K562 (cell line): Measurements from ENCODE around the gene GLIS1. TPM values are rescaled to one million over a fixed set of nuclear protein-coding genes. Genes with fewer than 3 reads are reported as not detected.

ENCODE experiments used
- ATAC-seq: fragments of 200-7000 bp; cut with Tn5 transposase; 3 replicates; pipeline ENCODE4 v1.9.1; 2020; ENCODE audit warnings: moderate library complexity
- BruUV-seq: library from RNA; stranded (reverse); fragments of 400-500 nt; replicated peaks from 2 replicates; lab custom pipeline; 2021; lab: Mats Ljungman, UMichigan
- CTCF ChIA-PET: fragments of 300-600 bp; formaldehyde crosslinking; extraction: SDS; loops from one replicate; lab custom pipeline; 2021; ENCODE audit warnings: low intra/inter-chr PET ratio; lab: Yijun Ruan, JAX
- POLR2A ChIA-PET: fragments of 300-600, 350-650 bp; sonication (Branson Sonifier 250); formaldehyde crosslinking; extraction: SDS; loops from one replicate; lab custom pipeline; 2021; ENCODE audit warnings: antibody characterized with exemption, inconsistent platforms; lab: Yijun Ruan, JAX
- DNase-seq, 4 experiments: peaks; one replicate each; pipeline versions ENCODE4 v3.0.0 to v3.0.0-alpha.2; 2011 to 2018; ENCODE audit warnings: low spot score in 3 of 4, mixed read lengths in 3 of 4; ENCODE audit errors: extremely low read depth in 1 of 4
- FAIRE-seq: peaks from 2 replicates; lab custom pipeline; 2011; peaks lifted over from hg19 to GRCh38; lab: Jason Lieb, UNC
- H2AFZ ChIP-seq: 2 replicates; pipeline ENCODE4 v1.6.0; 2011; ENCODE audit warnings: low read depth, low read length, control low read depth, inconsistent platforms
- H3K27ac ChIP-seq: fragments of 200-600 bp; 3 replicates; pipeline ENCODE4 v1.8.0; 2011; ENCODE audit warnings: low read depth, mild to moderate bottlenecking, control low read depth, inconsistent platforms, low read length, moderate library complexity, mixed read lengths; ENCODE audit errors: extremely low read depth
- H3K27me3 ChIP-seq, 2 experiments: fragments of 300-600 bp in 1 of 2; 2 replicates in 1 of 2; 3 replicates in 1 of 2; pipeline versions ENCODE4 v1.6.0 to v1.8.0; 2011; ENCODE audit warnings: inconsistent platforms in 2 of 2, low read length in 2 of 2, mild to moderate bottlenecking in 1 of 2, mixed read lengths in 1 of 2, moderate library complexity in 1 of 2; ENCODE audit not compliant: control insufficient read depth in 2 of 2, insufficient read depth in 2 of 2
- H3K36me3 ChIP-seq: fragments of 300-600 bp; 3 replicates; pipeline ENCODE4 v1.8.0; 2011; ENCODE audit warnings: mild to moderate bottlenecking, low read length, inconsistent platforms; ENCODE audit not compliant: control insufficient read depth, insufficient read depth
- H3K4me1 ChIP-seq, 2 experiments: fragments of 200-600 bp in 1 of 2; replicated peaks in 1 of 2; 2 replicates in 1 of 2; 3 replicates in 1 of 2; pipeline versions ENCODE4 v1.5.1 to v1.8.0; 2011; ENCODE audit warnings: inconsistent platforms in 2 of 2, low read length in 2 of 2, mild to moderate bottlenecking in 1 of 2, mixed read lengths in 1 of 2, moderate library complexity in 1 of 2; ENCODE audit not compliant: control insufficient read depth in 2 of 2, insufficient read depth in 2 of 2
- H3K4me2 ChIP-seq: 2 replicates; pipeline ENCODE4 v1.6.1; 2011; ENCODE audit warnings: low read length, control low read depth, inconsistent platforms, mixed read lengths; ENCODE audit not compliant: insufficient read depth
- H3K4me3 ChIP-seq: fragments of 200-600 bp; sonication (generic), shearing (Covaris generic); 2 replicates; pipeline ENCODE4 v1.5.1; 2016; ENCODE audit warnings: control low read depth, inconsistent platforms
- H3K79me2 ChIP-seq: fragments of 200-600 bp; 3 replicates; pipeline ENCODE4 v1.8.0; 2011; ENCODE audit warnings: low read length, inconsistent platforms; ENCODE audit not compliant: control insufficient read depth, insufficient read depth
- H3K9ac ChIP-seq, 2 experiments: 2 replicates each; pipeline versions ENCODE4 v1.6.0 to v1.6.1; 2011; ENCODE audit warnings: low read depth in 2 of 2, low read length in 2 of 2, control low read depth in 1 of 2, inconsistent platforms in 1 of 2, mild to moderate bottlenecking in 1 of 2, mixed read lengths in 1 of 2; ENCODE audit not compliant: insufficient read depth in 1 of 2
- H3K9me1 ChIP-seq: one replicate; pipeline ENCODE4 v1.6.0; 2011; ENCODE audit warnings: inconsistent platforms, mild to moderate bottlenecking, low read length, moderate library complexity; ENCODE audit not compliant: control insufficient read depth, insufficient read depth
- H3K9me3 ChIP-seq: replicated peaks from 2 replicates; pipeline ENCODE4 v1.5.1; 2011; ENCODE audit warnings: low read depth, low read length, inconsistent platforms; ENCODE audit not compliant: control insufficient read depth, insufficient read depth
- H4K20me1 ChIP-seq: replicated peaks from 2 replicates; pipeline ENCODE4 v1.6.1; 2011; ENCODE audit warnings: low read length, inconsistent platforms, mixed read lengths; ENCODE audit not compliant: control insufficient read depth, insufficient read depth
- CEBPZ ChIP-seq: fragments of 150-350 bp; IDR thresholded peaks from 2 replicates; pipeline ENCODE4 v1.6.1; 2014; ENCODE audit warnings: low read depth, mild to moderate bottlenecking, low read length, borderline replicate concordance
- GATAD2A ChIP-seq: fragments of 450-650 bp; IDR thresholded peaks from 2 replicates; pipeline ENCODE4 v1.6.1; 2017
- PHTF2 ChIP-seq: fragments of 250-450 bp; sonication (Bioruptor Pico); IDR thresholded peaks from 2 replicates; pipeline ENCODE4 v1.5.0; 2021; ENCODE audit warnings: mild to moderate bottlenecking
- ZFP1 ChIP-seq: fragments of 450-650 bp; formaldehyde crosslinking; IDR thresholded peaks from 2 replicates; pipeline ENCODE4 v1.4.0; 2020; ENCODE audit warnings: mild to moderate bottlenecking, mixed read lengths
- ZFPM2 ChIP-seq: fragments of 250-450 bp; sonication (Bioruptor Pico); IDR thresholded peaks from 2 replicates; pipeline ENCODE4 v1.5.1; 2022; ENCODE audit warnings: mild to moderate bottlenecking
- ZNF561 ChIP-seq: fragments of 450-650 bp; formaldehyde crosslinking; conservative IDR thresholded peaks from 2 replicates; pipeline ENCODE4 v1.4.0; 2020; ENCODE audit warnings: mild to moderate bottlenecking, moderate library complexity
- ZNF76 ChIP-seq: fragments of 250-450 bp; sonication (Bioruptor Pico); IDR thresholded peaks from 2 replicates; pipeline ENCODE4 v1.4.0; 2020; ENCODE audit warnings: mild to moderate bottlenecking, moderate library complexity, borderline replicate concordance
- WGBS: fragments of 100-300 bp; shearing (Covaris generic); methylation state at CpG from one replicate; pipeline ENCODE4 v1.1.6; 2016; ENCODE audit warnings: low coverage, mixed read lengths; ENCODE audit not compliant: insufficient coverage; ENCODE audit errors: missing lambda C conversion rate; 5-methylcytosine and 5-hydroxymethylcytosine counted together
- in situ Hi-C: fragments of 300-500 bp; cut with MboI; formaldehyde crosslinking; loops from 4 replicates; pipeline ENCODE4 v1.15.0; 2018; ENCODE audit warnings: inconsistent platforms, mixed read lengths
- intact Hi-C: fragments of 100-400 bp; cut with micrococcal nuclease; formaldehyde crosslinking; loops from 2 replicates; pipeline ENCODE4 v1.14.2; 2022
- polyA plus RNA-seq, 8 experiments: library from polyadenylated mRNA; depleted of rRNA in 4 of 8; stranded (reverse) in 5 of 8; unstranded in 3 of 8; fragments of >200 nt; fragmentation: Nextera tagmentation in 2 of 8; fragmentation: Illumina TruSeq in 1 of 8; extraction: Ambion mirVana in 2 of 8; extraction: Trizol in 1 of 8; gene quantifications; 2 replicates each; pipeline versions ENCODE4 v1.2.1 to v1.2.3, GENCODE V29; 2011 to 2014; ENCODE audit warnings: inconsistent platforms in 1 of 8, missing spikeins in 1 of 8
- total RNA-seq, 7 experiments: library from RNA; depleted of rRNA in 6 of 7; stranded (reverse); fragments of >200 nt in 6 of 7; fragmentation: Illumina TruSeq in 2 of 7; extraction: Trizol in 2 of 7; gene quantifications; 2 replicates each; pipeline versions ENCODE4 v1.2.1 to v1.2.3, GENCODE V29; 2011 to 2021; ENCODE audit warnings: low replicate concordance in 1 of 7
- TF ChIP-seq, protein P1 (sequence below): fragments of 450-650 bp; formaldehyde crosslinking; IDR thresholded peaks from 2 replicates; pipeline ENCODE4 v1.4.0; 2020; ENCODE audit warnings: mild to moderate bottlenecking

The GLIS1 gene
- total and polyA plus RNA-seq, 9 of the 15 experiments (the other 6 are each of a cell fraction or from before 2014, with no cell fraction given): not detected

DNA sequence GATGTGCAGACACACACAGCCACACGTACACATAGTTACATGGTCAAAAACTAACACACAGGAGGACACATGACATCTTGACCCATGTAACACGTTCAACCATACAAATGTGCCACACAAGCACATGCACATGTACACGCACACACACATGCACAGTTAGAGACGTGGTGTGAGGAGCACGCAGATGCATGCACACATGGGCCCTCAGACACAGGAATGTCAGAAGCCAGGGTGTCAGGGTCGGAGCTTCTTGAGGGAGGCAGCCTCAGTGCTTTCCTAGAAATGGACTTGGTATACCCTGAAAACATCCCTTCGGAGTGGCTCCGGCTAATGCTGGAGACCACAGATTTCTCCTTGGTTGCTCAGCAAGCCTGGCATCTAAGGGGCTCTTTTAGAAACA lies 165.4 kb downstream of the GLIS1 start:
- no peaks in the 10 kb centered on the region for H3K9me1 ChIP-seq
- no peaks in the 10 kb centered on the region for H3K79me2 ChIP-seq
- H4K20me1 ChIP-seq: no peaks in the 10 kb centered on the region; the same call in 1 of the 2 replicates
- no TSS peak for BruUV-seq
- POLR2A ChIA-PET: interaction anchor here (0.7 to 1.4 kb wide), 2 partner anchors 10 to 17 kb away, joined by 3 to 8 read pairs; no protein-coding TSS in a partner anchor
- H3K27ac ChIP-seq: no peak overlapping the region
- no peaks in the 10 kb centered on the region for H3K9me3 ChIP-seq
- peak; percentile 46 for FAIRE-seq
- no peak for TF ChIP-seq ZFPM2 (CRISPR knock-in tag)
- TF ChIP-seq ZNF76 (CRISPR knock-in tag): no peak
- TF ChIP-seq CEBPZ: no peak
- TF ChIP-seq, protein P1, sequence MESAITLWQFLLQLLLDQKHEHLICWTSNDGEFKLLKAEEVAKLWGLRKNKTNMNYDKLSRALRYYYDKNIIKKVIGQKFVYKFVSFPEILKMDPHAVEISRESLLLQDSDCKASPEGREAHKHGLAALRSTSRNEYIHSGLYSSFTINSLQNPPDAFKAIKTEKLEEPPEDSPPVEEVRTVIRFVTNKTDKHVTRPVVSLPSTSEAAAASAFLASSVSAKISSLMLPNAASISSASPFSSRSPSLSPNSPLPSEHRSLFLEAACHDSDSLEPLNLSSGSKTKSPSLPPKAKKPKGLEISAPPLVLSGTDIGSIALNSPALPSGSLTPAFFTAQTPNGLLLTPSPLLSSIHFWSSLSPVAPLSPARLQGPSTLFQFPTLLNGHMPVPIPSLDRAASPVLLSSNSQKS: no peak
- no peak for TF ChIP-seq ZNF561
- TF ChIP-seq ZFP1 (CRISPR knock-in tag): no peak
- no peak for TF ChIP-seq GATAD2A
- no peak for TF ChIP-seq PHTF2 (CRISPR knock-in tag)
- H3K4me1 ChIP-seq: no peaks in the 10 kb centered on the region
- CTCF ChIA-PET: no interaction called here
- H3K9ac ChIP-seq: no peak overlapping the region
- in situ Hi-C loops: no loop called here
- 3% methylated on average over 8 of the region's 8 CpGs for WGBS
- ATAC-seq: no peak
- no peak for DNase-seq
- H2AFZ ChIP-seq: no peak overlapping the region
- no peaks in the 10 kb centered on the region for H3K36me3 ChIP-seq
- H3K4me2 ChIP-seq: no peak overlapping the region
- H3K4me3 ChIP-seq: no peak overlapping the region
- peaks cover 9 to 53% of the 10 kb centered on the region in 2 experiments; a peak in 4 of 5 replicates for H3K27me3 ChIP-seq
- intact Hi-C loops: no loop called here
